A549 (cell line): ENCODE data around the gene ZNF441.

Experiments
- EP300 ChIP-seq, 2 experiments: fragments of >200 bp; sonication (Bioruptor Twin); formaldehyde crosslinking; IDR thresholded peaks; 2 replicates in 1 of 2; 3 replicates in 1 of 2; pipeline ENCODE4 v1.6.1; 2016 to 2017
- RAD21 ChIP-seq, 2 experiments: fragments of >200 bp in 1 of 2; sonication (Bioruptor Twin) in 1 of 2; formaldehyde crosslinking in 1 of 2; IDR thresholded peaks in 1 of 2; conservative IDR thresholded peaks in 1 of 2; 2 replicates in 1 of 2; 3 replicates in 1 of 2; pipeline ENCODE4 v1.6.1; 2012 to 2018; ENCODE audit warnings: inconsistent platforms in 1 of 2

- TF ChIP-seq EP300 (IDR thresholded peaks at IDR 0.05) (no peak), RAD21 (conservative IDR thresholded peaks at IDR 0.05 in 1 of 2, IDR thresholded peaks at IDR 0.05 in 1 of 2) (no peak)
Measured at GRCh38 chr19:11756965-11757364, 9.8 kb upstream of the ZNF441 start.
